Mucosa of rectum (tissue), 2 donors: ENCODE measurements around the gene ZNF382.

Experiments used
- H3K27ac ChIP-seq, 2 donors: one replicate each; pipeline ENCODE4 v1.7.0; 2013; ENCODE audit warnings: inconsistent platforms in 2 of 2, low read depth in 2 of 2, low read length in 2 of 2
- H3K27me3 ChIP-seq, 2 donors: one replicate each; pipeline ENCODE4 v1.7.0; 2013; ENCODE audit warnings: low read length in 2 of 2; ENCODE audit not compliant: control insufficient read depth in 2 of 2, insufficient read depth in 2 of 2
- H3K36me3 ChIP-seq, 2 donors: one replicate each; pipeline ENCODE4 v1.7.0; 2013; ENCODE audit warnings: low read length in 2 of 2; ENCODE audit not compliant: control insufficient read depth in 2 of 2, insufficient read depth in 2 of 2
- H3K4me1 ChIP-seq, 2 donors: one replicate each; pipeline ENCODE4 v1.7.0; 2013; ENCODE audit warnings: low read length in 2 of 2, mild to moderate bottlenecking in 1 of 2; ENCODE audit not compliant: control insufficient read depth in 2 of 2, insufficient read depth in 2 of 2
- H3K4me3 ChIP-seq, 2 donors: one replicate each; pipeline ENCODE4 v1.7.0; 2013; ENCODE audit warnings: low read length in 2 of 2
- H3K9ac ChIP-seq, 2 donors: one replicate each; pipeline ENCODE4 v1.7.0; 2013; ENCODE audit warnings: low read length in 2 of 2, low read depth in 1 of 2, mild to moderate bottlenecking in 1 of 2
- H3K9me3 ChIP-seq, 2 donors: one replicate each; pipeline ENCODE4 v1.7.0; 2013; ENCODE audit warnings: low read length in 2 of 2; ENCODE audit not compliant: control insufficient read depth in 2 of 2
- donor health status: healthy.
- donor health status: Normal muscosa, but diverticular disease.

ZNF382 gene

GRCh38 chr19:36604656-36605100 lies 435 bp upstream of the ZNF382 start:
- Histone ChIP-seq H3K27me3 (no peaks in the 10 kb centered on the region), H3K4me3 (peak overlapping the region; percentile 72 to 80), H3K4me1 (no peaks in the 10 kb centered on the region), H3K36me3 (peaks cover 0 to 5% of the 10 kb centered on the region in 2 donors), H3K9ac (peak overlapping the region; percentile 53 to 63), H3K27ac (peak overlapping the region; percentile 25 to 74), H3K9me3 (peaks cover 2 to 11% of the 10 kb centered on the region in 2 donors)

DNA sequence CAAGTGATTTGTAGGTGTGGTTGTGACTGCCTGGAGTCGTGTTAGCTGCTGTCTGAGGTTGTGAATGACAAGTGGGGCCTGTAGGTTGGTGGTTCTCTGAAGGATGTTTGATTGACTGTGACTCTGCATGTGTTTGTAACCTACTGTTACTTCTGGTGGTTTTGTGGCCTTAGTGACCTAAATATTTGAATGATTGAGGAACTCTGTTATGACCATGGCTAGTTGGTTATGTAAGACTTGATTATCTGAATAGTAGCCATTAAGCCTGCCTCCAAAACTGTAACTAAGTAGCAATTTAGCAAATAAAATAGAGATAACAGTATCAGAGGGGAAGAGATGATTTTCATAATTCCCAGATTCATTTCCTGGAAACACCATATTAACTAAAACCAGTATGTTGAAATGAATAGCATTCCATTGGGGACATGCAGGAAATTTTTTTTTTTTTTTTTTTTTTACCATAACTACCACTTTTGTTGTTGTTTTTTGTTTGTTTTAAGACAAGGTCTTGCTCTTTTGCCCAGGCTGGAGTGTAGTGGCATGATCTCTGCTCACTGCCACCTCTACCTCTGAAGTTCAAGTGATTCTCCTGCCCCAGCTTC lies 865 bp downstream of the ZNF382 start:
- peak overlapping the region in 1 of 2 donors; percentile 53 for H3K9ac ChIP-seq

GRCh38 chr19:36627057-36627456 lies 21.9 kb downstream of the ZNF382 start:
- H3K27ac ChIP-seq = no peak overlapping the region
- no peaks in the 10 kb centered on the region for H3K27me3 ChIP-seq
- H3K36me3 ChIP-seq = peaks cover 0 to 2% of the 10 kb centered on the region in 2 donors
- no peaks in the 10 kb centered on the region for H3K4me1 ChIP-seq
- H3K9me3 ChIP-seq = peaks cover 36 to 44% of the 10 kb centered on the region in 2 donors
- H3K4me3 ChIP-seq = peak overlapping the region in 1 of 2 donors; percentile 10
- H3K9ac ChIP-seq = no peak overlapping the region

More for the DNA sequence above, 865 bp downstream of the ZNF382 start:
- Histone ChIP-seq H3K9me3 (peaks cover 2 to 11% of the 10 kb centered on the region in 2 donors), H3K27me3 (no peaks in the 10 kb centered on the region), H3K4me1 (no peaks in the 10 kb centered on the region), H3K36me3 (peaks cover 0 to 5% of the 10 kb centered on the region in 2 donors), H3K4me3 (peak overlapping the region; percentile 72 to 80), H3K27ac (peak overlapping the region; percentile 25 to 74)

DNA sequence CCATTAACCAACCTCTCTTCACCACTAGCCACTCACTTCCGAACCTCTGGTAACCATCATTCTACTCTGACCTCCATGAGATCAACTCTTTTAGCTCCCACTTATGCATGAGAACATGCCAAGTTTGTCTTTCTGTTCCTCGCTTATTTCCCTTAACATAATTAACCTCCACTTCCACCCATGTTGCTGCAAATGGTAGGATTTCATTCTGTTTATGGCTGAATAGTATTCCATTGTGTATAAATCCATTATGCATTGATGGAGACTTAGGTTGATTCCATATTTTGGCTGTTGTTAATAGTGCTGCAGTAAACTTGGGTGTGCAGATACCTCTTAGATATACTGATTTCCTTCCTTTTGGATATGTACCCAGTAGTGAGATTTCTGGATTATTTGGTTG lies 30.2 kb downstream of the ZNF382 start:
- Histone ChIP-seq H3K4me1 (no peaks in the 10 kb centered on the region), H3K27me3 (no peaks in the 10 kb centered on the region), H3K27ac (no peak overlapping the region), H3K9ac (no peak overlapping the region), H3K9me3 (peaks cover 50 to 55% of the 10 kb centered on the region in 2 donors), H3K36me3 (peaks cover 11 to 13% of the 10 kb centered on the region in 2 donors), H3K4me3 (no peak overlapping the region)

DNA sequence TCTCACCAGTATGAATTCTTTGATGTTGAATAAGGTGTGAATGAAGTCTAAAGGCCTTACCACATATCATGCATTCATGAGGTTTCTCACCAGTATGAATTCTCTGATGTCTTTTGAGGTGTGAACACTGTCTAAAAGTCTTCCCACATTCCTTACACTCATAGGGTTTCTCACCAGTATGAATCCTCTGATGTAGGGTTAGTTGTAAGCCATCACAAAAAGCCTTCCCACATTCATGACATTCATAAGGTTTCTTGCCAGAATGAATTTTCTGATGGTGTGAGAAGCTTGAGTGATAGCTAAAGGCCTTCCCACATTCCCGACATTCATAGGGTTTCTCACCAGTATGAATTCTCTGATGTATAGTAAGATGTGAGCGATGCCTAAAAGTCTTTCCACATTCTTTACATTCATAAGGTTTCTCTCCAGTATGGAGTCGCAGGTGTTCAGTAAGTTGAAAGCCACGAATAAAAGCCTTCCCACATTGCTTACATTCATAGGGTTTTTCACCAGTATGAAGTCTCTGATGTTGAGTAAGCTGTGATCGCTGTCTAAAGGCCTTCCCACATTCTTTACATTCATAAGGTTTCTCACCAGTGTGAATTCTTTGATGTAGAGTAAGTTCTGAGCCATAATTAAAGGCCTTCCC lies 33.9 kb downstream of the ZNF382 start:
- peaks cover 58 to 63% of the 10 kb centered on the region in 2 donors for H3K9me3 ChIP-seq
- no peak overlapping the region for H3K4me3 ChIP-seq
- H3K27ac ChIP-seq = no peak overlapping the region
- no peaks in the 10 kb centered on the region for H3K4me1 ChIP-seq
- H3K9ac ChIP-seq = no peak overlapping the region
- no peaks in the 10 kb centered on the region for H3K27me3 ChIP-seq
- H3K36me3 ChIP-seq = peaks cover 16 to 19% of the 10 kb centered on the region in 2 donors

- H3K9me3 ChIP-seq = peaks cover 30 to 53% of the 10 kb centered on the region in 2 donors
- H3K27ac ChIP-seq = no peak overlapping the region
- peaks cover 27 to 29% of the 10 kb centered on the region in 2 donors for H3K36me3 ChIP-seq
- H3K9ac ChIP-seq = no peak overlapping the region
- no peak overlapping the region for H3K4me3 ChIP-seq
- no peaks in the 10 kb centered on the region for H3K27me3 ChIP-seq
- no peaks in the 10 kb centered on the region for H3K4me1 ChIP-seq
These were observed 41.6 kb downstream of the ZNF382 start for GRCh38 chr19:36646746-36647145.

GRCh38 chr19:36652958-36653357 lies 47.8 kb downstream of the ZNF382 start:
- peaks cover 53 to 70% of the 10 kb centered on the region in 2 donors for H3K36me3 ChIP-seq
- H3K27ac ChIP-seq = no peak overlapping the region
- peaks cover 24 to 26% of the 10 kb centered on the region in 2 donors for H3K9me3 ChIP-seq
- H3K4me1 ChIP-seq = no peaks in the 10 kb centered on the region
- no peak overlapping the region for H3K4me3 ChIP-seq
- H3K27me3 ChIP-seq = no peaks in the 10 kb centered on the region
- H3K9ac ChIP-seq = no peak overlapping the region

GRCh38 chr19:36665832-36666231 lies 60.7 kb downstream of the ZNF382 start:
- H3K9me3 ChIP-seq = peaks cover 4 to 6% of the 10 kb centered on the region in 2 donors
- no peaks in the 10 kb centered on the region for H3K27me3 ChIP-seq
- H3K4me3 ChIP-seq = peak overlapping the region; percentile 93 to 99
- H3K27ac ChIP-seq = no peak overlapping the region
- peaks cover 4 to 9% of the 10 kb centered on the region in 2 donors for H3K36me3 ChIP-seq
- H3K4me1 ChIP-seq = peaks cover 0 to 3% of the 10 kb centered on the region in 2 donors
- H3K9ac ChIP-seq = peak overlapping the region in 1 of 2 donors; percentile 69

DNA sequence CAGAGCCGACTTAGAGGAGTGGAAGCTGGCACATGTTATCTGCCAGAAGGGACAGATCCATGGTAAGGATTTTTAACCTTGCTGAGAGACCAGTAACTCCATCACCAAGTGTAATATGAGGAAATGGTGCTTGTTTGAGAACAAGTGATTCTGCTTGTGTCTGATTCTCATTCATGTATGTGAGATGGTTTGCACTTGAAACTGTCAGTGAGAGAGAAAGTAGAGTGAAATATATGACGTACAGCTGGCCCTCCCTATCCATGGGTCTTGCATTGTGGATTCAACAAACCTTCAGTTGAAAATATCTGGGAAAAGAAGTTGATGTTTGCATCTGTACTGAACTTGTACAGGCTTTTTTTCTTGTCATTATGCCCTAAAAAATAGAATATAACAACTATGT lies 63.5 kb downstream of the ZNF382 start:
- H3K36me3 ChIP-seq = peaks cover 4 to 11% of the 10 kb centered on the region in 2 donors
- peaks cover 0 to 3% of the 10 kb centered on the region in 2 donors for H3K4me1 ChIP-seq
- H3K9ac ChIP-seq = no peak overlapping the region
- H3K27ac ChIP-seq = no peak overlapping the region
- no peaks in the 10 kb centered on the region for H3K27me3 ChIP-seq
- no peak overlapping the region for H3K4me3 ChIP-seq
- H3K9me3 ChIP-seq = peaks cover 5 to 16% of the 10 kb centered on the region in 2 donors

GRCh38 chr19:36672368-36672767 lies 67.3 kb downstream of the ZNF382 start:
- Histone ChIP-seq H3K4me3 (peak overlapping the region in 1 of 2 donors; percentile 13), H3K9me3 (peaks cover 5 to 19% of the 10 kb centered on the region in 2 donors), H3K4me1 (no peaks in the 10 kb centered on the region), H3K27ac (no peak overlapping the region), H3K9ac (no peak overlapping the region), H3K36me3 (peaks cover 2 to 9% of the 10 kb centered on the region in 2 donors), H3K27me3 (no peaks in the 10 kb centered on the region)
